HG03095 (cell line): ENCODE results near the gene TMEM121.

Experiments used
- ATAC-seq: cut with Tn5 transposase; IDR thresholded peaks from one replicate; pipeline ENCODE4 v1.9.1; 2021; ENCODE audit warnings: moderate library complexity; ENCODE audit not compliant: unreplicated experiment

Gene TMEM121

GRCh38 chr14:105525861-105526775, at the start of gene TMEM121:
Gene TMEM121 (plus strand): TSS chr14:105526583. CDS start chr14:105528835, 2,252 bp downstream.
- no peak for ATAC-seq

- no peak for ATAC-seq
Observed at GRCh38 chr14:105476831-105477659, 49.3 kb upstream of the TMEM121 start.

GRCh38 chr14:105477660-105478397, 48.6 kb upstream of the TMEM121 start:
- ATAC-seq = no peak

- no peak for ATAC-seq
Observed at GRCh38 chr14:105478398-105479251, 47.8 kb upstream of the TMEM121 start.

DNA sequence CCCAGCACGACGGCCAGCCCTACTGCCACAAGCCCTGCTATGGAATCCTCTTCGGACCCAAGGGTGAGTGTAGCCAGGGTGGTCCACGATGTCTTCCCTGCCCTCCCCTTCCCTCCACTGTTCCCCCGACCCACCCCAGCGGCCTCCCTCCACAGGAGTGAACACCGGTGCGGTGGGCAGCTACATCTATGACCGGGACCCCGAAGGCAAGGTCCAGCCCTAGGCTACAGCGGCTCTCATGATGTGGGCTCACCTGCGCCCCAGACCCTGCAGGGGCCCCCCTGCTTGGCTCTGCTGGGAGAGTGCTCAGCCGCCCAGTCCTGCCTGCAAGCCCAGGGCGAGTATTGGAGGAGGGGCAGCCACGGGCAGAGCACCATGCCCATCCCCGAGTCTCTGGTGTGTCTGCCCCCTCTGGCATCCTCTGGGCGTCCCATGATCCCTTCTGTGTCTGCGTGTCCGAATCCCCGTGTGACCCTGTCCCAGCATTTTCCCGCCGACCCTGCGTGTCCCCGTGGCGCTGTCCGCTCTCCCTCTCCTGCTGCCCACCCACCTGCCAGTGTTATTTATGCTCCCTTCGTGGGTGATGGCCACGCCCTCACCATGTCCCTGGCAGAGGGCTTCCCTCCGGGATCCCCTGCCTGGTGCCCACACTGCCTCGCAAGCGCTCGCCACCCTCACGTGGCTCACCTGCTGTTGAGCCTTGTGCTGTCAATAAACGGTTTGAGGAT, 46.8 kb upstream of the TMEM121 start:
- no peak for ATAC-seq

GRCh38 chr14:105480199-105480746, 46.1 kb upstream of the TMEM121 start:
- ATAC-seq = no peak

- ATAC-seq = peak; percentile 46
Observed at GRCh38 chr14:105480807-105481801, 45.3 kb upstream of the TMEM121 start.

DNA sequence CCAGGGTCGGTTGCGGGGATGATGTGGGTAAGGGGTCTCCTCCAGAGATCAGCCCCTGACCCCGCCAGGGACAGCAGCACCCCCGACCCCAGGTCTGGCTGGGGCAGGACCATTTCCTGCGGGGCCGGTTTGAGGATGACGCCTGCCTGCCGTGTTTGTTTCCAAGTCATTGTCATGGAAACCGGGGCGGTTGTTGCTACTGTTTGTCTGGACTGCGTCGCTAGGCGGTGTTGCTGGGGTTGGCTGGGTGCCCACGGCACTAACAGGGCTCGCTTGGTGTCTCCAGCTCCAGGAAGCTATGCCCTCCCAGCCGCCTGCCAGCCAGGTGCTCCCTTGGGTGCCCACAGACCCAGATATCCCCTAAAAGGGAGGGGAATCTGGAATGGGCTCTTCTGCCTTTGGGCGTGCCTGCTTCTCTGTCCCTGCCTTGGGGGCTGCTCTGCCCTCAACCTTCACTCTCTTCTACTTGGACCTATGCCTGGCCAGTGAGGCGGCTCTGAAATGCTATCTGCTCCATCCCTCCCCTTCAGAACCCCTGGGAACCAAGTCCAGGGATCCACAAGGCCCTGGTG, 44.4 kb upstream of the TMEM121 start:
- peak; percentile 41 for ATAC-seq

- no peak for ATAC-seq
Observed at GRCh38 chr14:105482486-105483110, 43.8 kb upstream of the TMEM121 start.

DNA sequence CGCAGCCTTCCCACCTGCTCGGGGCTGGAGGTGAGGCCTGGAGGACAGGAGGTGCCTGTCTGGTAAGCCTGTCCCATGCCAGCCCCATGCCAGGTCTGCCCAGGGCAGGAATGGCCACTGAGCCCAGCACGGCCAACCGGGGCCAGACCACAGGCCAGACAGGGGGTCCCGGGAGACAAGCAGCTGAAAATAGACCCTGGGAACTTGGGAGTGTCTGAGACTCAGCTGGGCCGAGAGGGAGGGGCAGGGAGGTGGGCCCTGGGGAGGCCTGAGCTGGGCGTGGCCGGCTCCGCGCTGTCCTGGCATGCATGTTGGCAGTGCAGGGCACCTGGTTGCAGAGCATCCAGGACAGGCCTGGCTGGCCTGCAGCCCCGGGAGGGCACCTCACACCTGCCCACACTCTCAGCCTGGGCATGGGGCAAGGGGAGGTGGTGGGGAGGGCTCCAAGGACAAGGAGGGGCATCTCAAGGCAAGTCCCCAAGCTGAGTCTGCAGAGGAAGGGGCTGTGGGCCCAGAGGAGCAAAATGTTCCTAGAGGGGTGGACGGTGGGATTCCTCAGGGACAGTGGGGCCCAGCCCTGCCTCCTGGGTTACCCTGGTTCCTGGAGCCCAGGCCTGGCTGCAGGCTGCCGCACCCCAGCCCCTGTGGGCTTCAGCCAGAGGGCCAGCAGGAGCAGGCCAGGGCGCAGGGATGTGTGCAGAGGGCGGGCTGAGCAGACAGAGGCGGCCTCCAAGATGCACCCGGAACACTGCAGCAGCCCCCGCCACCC, 42.9 kb upstream of the TMEM121 start:
- no peak for ATAC-seq

DNA sequence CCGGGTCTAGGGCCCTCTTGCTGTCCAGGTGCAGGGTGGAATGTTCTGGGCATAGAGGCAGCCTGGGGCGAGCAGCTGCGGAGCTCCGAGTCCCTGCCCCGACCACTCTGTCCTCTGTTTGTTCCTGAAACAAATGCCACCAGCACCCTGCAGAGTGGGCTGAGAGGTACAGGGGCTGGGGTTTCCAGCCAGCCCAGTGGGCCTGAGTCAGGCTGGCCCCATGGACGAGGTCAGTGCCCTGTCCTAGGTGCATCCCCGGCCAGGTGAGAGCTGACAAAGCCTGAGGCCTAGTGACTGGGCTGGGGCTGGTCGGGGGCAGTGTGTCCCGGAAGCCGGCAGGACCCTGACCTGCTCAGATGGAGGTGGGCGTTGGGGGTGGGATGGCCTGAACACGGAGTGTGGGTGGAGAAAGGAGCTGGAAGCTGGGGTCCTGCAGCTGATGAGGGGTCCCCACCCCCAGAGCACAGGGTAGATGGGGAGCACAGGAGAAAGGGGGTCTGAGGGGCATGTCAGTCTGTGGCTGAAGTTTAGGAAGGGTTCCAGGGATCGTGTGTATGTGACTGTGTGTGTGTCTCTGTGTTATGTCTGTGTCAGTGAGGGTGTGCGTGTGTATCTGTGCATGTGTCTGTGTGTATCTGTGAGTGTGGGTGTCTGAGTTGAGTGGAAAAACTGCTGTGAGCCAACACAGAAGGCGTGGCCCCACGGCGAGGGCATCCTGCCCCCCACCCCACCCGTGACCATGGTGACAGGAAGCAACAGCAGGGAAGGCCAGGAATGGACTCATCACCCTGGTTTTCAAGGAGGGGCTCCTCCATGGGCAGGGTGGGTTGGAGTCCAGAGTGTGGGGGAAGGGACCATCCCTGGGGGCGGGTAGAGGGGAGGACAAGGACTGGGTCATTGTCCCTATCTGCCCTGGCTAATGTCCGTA, 42.0 kb upstream of the TMEM121 start:
- no peak for ATAC-seq

GRCh38 chr14:105484997-105485393, 41.4 kb upstream of the TMEM121 start:
- no peak for ATAC-seq

DNA sequence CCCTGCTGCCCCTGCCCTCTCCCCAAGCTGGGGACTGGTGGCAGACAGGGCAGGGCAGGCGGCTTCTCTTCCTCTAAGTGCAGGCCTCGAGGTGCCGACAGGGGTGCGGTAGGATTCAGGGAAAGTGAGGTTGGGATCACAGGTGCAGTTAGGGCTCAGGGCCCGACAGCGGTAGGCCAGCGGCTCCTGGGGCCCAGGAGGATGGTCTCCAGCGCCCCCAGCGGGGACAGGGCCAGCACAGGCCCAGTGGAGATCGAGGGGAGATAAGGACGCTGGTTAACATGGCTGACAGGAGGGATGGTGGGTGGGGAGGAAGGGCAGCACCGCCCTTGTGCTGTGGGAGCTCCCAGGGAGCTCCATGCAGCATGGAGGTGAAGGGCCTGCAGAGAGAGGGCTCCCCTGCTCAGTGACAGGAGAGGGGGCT, 40.6 kb upstream of the TMEM121 start:
- ATAC-seq = no peak

- ATAC-seq = no peak
Observed at GRCh38 chr14:105486163-105486973, 40.0 kb upstream of the TMEM121 start, which contains the start of gene CRIP1. Gene CRIP1 (plus strand): TSS chr14:105486886. CDS start chr14:105487260, 374 bp downstream.
